NCI-H1417 (cell line): Measurements from ENCODE around the gene LMAN1L.

Experiments used
- DNase-seq, 3 experiments: peaks; one replicate each; lab custom pipeline; 2025; lab: John Stamatoyannopoulos, UW

LMAN1L gene

DNA sequence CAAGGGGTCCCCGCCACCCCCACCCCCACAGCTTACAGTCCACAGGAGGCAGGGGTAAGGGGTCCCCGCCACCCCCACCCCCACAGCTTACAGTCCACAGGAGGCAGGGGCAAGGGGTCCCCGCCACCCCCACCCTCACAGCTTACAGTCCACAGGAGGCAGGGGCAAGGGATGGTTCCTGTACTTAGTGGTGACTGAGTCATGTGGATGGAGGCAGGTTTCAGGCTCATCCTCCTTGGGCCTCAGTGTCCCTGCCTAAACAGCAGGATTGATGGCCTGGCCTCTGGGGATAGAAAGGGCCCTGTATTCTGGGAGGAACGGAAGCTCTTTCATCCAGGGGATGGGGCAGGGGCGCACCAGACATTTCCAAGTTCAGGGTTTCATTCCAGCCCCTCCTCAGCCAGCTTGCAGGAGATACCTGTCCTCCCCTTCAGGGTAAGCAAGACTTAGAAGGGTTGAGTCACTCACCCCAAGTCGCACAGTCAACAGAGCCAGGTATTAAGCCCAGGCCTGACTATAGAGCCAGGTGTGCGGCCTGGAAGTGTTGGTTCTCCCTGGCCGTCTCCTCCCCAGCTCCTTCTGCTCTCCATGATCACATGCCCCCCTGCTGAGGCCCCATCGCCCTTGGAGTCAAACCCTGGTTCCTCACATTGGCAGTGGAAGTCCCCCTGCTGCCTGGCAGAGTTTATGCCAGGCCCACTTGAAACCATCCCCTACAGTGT, 18.2 kb upstream of the LMAN1L start:
- no peak for DNase-seq

DNA sequence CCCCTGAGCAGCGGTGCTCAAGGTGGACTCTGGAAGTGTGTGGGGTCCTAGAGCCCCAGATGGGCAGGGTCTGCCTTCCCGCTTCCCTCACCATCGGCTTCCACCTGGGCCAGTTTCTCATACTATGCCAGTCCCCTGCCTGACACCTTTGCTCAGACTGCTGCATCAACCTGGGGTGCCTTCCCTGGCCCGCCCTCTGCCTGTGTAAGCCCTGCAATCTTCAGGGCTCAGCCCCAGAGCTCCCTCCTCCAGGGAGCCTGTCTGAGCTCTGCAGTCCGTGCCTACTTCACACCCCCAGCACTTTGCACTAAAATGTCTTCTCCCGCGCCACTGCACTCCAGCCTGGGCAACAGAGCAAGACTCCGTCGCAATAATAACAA, 17.7 kb upstream of the LMAN1L start:
- DNase-seq: no peak

DNA sequence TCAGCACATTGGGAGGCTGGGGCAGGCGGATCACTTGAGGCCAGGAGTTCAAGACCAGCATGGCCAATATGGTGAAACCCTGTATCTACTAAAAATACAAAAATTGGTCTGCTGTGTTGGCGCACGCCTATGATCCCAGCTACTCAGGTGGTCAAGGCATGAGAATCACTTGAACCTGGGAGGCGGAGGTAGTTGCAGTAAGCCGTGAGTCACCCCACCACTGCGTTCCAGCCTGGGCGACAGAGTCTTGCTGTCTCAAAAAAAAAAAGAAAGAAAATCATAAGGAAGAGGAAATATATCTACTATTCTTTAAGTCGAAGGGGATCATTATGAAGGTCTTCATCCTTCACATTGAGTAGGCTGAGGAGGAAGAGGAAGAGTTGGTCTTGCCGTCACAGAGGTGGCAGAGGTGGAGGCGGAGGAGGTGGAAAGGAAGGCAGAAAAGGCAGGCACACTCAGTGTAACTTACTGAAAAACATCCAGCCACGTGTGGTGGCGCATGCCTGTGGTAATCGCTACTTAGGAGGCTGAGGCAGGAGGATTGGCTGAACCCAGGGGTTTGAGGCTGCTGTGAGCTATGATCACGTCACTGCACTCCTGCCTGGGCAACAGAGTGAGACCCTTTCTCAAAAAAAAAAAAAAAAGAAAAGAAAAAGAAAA, 16.5 kb upstream of the LMAN1L start:
- no peak for DNase-seq

DNA sequence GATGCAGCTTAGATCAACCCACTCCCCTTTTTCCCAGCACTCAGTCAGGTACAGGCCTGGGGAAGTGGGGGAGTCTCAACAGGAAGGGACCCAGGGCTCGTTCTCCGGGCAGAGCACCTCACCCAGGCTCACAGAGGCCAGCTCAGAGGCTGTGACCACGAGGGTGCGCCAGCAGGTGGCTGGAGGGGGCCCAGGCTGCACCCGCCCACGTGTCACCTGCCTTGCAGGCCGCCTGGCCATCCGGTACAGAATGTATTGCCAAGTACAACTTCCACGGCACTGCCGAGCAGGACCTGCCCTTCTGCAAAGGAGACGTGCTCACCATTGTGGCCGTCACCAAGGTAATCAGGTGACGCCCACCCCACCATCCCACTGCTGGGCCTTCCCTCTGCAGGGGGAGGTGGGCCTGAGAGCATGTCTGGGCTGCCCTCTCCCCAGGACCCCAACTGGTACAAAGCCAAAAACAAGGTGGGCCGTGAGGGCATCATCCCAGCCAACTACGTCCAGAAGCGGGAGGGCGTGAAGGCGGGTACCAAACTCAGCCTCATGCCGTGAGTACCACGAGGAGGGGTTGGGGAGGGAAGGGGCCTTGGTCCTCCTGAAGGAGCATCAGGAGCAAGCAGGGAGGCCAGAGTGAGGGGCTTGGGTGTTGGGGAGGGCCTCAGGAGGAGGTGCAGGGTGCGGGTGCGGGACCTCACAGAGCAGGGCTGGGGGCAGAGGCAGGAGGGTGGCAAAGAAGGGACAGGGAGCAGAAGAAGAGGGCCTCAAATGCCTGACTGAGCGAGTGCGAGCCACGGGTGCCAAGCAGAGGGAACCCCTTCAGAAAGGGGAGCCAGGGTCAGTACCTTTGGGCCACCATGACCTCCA, 14.0 kb upstream of the LMAN1L start:
- no peak for DNase-seq

DNA sequence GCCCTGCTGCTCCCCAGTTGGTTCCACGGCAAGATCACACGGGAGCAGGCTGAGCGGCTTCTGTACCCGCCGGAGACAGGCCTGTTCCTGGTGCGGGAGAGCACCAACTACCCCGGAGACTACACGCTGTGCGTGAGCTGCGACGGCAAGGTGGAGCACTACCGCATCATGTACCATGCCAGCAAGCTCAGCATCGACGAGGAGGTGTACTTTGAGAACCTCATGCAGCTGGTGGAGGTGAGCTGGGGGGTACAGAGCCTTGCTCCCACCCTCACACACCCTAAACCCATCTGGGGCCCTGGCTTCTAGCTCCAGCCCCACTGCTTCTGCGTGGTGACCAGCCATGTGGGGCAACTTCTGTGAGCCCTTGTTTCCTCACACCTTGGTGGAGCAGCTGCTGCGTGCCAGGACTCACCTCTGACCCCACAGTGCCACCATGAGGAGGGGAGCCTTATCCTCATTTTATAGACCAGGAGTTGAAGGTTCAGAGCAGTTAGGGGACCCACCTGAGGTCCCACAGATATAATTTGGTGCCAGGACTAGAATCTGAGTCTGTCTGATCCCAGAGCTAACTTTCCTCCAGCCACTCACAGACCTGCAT, 13.3 kb upstream of the LMAN1L start:
- DNase-seq: no peak

DNA sequence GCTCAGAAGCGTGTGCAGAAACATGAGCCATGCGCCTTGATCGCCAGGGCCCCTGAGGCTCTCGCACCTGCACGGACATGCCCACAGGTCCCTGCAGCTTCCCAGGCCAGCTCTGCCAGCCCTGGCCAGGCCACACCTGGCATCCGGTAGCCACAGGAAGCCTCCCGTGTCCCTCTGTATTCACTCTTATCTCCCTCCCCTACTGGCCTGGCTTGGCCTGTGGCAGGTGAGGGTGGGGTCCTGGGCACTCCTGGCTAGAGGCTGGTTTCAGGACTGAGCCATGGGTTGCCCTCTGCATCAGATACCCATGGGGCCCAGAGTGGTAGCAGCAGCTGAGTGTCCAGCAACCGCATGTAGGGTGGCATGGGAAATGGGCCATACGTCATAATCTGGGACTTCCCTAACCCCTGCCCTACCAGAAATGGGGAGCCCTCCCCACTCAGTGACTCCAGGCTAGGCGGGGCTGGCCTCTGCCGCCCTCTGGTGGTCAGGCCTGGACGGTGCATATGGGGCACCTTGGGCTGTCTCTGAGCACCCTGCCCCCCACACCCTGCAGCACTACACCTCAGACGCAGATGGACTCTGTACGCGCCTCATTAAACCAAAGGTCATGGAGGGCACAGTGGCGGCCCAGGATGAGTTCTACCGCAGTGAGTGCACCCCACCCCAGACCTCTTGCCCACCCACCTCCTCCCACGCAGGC, 12.6 kb upstream of the LMAN1L start:
- peak; percentile 16 to 81 (median 78) for DNase-seq

DNA sequence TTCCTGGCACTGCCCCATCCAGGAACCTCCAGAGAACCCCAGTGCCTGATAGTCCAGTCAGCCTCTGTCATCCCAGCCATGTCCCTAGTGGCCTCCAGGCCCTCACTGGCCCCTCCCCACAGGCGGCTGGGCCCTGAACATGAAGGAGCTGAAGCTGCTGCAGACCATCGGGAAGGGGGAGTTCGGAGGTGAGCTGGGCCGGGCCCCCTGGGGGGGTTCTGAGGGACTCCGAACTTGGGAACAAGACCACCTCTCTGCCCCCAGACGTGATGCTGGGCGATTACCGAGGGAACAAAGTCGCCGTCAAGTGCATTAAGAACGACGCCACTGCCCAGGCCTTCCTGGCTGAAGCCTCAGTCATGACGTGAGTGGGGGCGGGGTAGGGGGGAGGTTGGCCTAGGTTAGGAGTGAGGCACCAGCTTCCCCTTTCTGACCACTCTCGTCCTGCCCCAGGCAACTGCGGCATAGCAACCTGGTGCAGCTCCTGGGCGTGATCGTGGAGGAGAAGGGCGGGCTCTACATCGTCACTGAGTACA, 12.0 kb upstream of the LMAN1L start:
- DNase-seq: no peak

DNA sequence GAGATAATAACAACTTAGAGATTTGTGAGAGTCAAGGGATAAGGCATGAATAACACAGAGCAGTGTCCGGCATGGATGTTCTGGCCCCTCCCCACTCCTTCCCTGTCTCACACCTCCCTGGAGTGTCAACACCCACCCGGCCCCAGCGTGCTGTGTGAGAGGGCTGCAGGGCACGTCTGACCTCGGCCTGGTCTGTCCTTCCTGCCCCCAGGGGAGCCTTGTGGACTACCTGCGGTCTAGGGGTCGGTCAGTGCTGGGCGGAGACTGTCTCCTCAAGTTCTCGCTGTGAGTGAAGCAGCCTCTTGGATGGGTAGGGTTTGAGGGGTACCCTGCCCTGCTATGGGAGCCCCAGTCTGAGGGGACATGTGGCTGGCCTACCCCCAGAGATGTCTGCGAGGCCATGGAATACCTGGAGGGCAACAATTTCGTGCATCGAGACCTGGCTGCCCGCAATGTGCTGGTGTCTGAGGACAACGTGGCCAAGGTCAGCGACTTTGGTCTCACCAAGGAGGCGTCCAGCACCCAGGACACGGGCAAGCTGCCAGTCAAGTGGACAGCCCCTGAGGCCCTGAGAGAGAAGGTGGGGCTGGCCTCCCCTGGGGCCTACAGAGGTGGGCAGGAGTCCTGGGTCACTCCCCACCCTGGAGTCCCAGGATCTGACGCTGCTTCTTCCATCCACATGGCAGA, 11.2 kb upstream of the LMAN1L start:
- DNase-seq: no peak

DNA sequence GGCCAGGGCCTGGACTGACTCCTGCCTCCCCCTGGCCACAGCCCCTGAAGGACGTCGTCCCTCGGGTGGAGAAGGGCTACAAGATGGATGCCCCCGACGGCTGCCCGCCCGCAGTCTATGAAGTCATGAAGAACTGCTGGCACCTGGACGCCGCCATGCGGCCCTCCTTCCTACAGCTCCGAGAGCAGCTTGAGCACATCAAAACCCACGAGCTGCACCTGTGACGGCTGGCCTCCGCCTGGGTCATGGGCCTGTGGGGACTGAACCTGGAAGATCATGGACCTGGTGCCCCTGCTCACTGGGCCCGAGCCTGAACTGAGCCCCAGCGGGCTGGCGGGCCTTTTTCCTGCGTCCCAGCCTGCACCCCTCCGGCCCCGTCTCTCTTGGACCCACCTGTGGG, 10.3 kb upstream of the LMAN1L start:
- DNase-seq: no peak

DNA sequence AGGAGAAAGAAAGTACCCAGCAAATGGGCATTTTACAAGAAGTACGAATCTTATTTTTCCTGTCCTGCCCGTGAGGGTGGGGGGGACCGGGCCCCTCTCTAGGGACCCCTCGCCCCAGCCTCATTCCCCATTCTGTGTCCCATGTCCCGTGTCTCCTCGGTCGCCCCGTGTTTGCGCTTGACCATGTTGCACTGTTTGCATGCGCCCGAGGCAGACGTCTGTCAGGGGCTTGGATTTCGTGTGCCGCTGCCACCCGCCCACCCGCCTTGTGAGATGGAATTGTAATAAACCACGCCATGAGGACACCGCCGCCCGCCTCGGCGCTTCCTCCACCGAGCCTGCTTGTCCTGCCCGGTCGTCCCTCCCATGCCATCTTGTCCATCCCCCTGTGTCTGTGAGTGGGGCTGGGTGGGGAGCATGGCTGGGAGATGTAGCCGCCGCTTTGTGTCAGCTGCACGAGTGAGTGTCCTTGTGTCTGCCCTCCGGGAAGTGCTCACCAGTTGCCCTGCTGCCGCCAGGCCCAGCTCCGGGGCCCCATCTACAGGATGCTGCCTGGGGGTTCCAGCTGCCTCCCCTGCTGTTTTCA, 9.7 kb upstream of the LMAN1L start:
- DNase-seq: no peak

DNA sequence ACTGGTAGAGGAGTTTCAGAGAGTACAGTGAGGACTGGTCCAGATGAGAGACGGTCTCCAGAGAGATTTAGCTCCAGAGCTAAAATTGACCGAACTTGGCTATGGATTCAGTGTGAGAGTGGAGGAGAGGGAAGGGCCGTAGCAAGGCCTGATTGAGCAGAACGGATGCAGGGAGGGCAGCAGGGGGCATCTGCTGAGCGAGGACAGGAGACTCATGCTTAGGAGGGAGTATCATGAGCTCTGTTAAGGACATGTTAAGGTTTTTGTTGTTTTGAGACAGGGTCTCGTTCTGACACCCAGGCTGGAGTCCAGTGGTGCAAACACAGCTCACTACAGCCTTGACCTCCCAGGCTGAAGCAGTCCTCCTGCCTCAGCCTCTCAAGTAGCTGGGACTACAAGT, 7.7 kb upstream of the LMAN1L start:
- DNase-seq: no peak

DNA sequence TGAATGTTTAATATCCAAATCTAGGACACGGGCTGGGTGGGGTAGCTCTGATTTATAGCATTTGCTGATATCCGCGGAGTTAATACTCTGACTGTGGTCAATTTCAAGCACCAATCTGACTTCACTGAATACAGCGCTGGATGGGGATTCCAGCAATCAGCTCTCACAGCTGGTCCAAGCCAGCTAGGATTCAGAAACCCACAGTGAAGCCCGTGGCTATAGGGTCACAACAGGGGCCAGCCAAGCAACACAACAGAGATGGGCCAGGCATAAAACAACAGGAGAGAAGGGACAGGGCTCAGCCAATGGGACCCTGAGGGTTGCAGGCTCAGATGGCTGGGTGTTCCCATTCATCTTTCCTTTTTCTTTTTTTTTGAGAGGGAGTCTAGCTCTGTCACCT, 5.4 kb upstream of the LMAN1L start:
- no peak for DNase-seq

DNA sequence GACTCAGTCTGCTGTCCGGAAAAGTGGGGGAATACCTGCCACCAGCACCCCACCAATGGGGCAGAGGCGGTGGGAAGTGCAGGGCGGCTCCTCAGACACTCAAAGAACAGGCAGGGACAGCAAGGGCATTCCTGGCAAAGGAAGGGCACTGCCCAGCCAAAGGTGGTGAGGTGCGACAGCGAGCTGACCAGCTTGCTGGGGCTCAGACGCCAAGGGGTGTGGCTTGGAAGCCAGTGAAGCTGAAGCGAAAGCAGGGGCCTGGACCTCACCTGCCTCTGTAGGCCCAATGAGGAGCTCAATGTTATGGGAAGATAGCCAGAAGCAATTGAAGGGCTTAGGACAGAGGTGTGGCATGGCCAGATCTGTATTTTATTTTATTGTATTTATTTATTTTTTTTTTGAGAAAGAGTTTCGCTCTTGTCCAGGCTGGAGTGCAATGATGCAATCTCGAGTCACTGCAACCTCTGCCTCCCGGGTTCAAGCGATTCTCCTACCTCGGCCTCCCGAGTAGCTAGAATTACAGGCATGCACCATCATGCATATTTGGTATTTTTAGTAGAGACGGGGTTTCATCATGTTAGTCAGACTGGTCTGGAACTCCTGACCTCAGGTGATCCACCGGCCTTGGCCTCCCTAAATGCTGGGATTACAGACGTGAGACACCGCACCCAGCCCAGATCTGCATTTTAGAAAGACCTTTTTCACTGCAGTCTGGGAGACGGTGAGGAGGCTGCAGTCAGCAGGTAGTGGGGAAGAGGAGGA, 4.4 kb upstream of the LMAN1L start:
- DNase-seq: no peak

DNA sequence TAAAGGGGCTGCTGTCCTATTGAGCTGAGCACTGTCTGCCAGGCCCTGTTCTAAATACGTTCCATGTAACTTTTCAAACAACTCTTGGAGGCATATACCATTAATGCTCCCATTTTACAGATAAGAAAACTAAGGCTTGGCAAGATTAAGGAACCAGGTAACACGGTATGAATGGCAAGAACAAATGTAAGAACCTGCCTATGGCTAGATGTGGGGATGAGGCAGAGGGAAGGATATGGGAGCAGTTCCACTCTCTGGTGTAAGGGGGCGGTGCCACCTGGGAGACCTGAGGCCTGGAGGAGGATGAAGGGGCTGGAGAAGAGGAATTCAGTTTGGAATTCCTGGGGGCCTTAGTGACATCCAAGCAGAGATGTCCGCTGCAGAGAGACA, 3.8 kb upstream of the LMAN1L start:
- DNase-seq: no peak

DNA sequence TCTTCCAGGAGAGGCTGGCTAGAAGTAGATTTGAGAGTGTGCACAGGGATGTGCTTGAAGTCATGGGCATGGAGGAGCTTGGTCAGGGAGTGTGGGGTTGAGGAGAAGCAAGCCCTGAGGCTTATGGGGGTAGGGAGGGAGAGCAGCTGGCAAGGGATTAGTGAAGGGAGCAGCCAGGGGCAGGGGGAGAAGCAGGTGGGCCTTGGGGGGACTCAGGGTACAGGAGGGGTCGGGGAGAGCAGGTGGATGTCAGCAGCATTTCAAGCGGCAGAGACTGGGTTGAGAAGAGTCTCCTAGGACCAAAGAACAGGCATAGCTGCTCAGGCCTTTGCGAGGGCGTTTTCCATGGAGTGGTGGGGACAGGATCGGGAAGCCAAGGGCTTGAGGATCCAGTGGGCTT, 3.4 kb upstream of the LMAN1L start:
- no peak for DNase-seq

DNA sequence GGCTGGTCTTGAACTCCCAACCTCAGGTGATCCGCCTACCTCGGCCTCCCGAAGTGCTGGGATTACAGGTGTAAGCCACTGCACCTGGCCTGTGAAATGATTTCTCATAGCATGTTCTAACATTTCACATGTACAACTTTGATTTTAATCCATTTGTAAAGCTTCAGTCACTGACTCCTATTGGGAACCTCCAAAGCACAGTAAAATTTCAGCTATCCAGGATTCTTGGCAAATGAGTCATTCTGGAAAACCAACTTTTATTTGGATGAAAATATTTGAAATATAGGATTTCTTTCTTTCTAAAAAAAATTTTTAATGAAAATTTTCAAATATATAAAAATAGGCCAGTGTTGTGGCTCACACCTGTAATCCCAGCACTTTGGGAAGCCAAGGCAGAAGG, 2.7 kb upstream of the LMAN1L start:
- DNase-seq: no peak

DNA sequence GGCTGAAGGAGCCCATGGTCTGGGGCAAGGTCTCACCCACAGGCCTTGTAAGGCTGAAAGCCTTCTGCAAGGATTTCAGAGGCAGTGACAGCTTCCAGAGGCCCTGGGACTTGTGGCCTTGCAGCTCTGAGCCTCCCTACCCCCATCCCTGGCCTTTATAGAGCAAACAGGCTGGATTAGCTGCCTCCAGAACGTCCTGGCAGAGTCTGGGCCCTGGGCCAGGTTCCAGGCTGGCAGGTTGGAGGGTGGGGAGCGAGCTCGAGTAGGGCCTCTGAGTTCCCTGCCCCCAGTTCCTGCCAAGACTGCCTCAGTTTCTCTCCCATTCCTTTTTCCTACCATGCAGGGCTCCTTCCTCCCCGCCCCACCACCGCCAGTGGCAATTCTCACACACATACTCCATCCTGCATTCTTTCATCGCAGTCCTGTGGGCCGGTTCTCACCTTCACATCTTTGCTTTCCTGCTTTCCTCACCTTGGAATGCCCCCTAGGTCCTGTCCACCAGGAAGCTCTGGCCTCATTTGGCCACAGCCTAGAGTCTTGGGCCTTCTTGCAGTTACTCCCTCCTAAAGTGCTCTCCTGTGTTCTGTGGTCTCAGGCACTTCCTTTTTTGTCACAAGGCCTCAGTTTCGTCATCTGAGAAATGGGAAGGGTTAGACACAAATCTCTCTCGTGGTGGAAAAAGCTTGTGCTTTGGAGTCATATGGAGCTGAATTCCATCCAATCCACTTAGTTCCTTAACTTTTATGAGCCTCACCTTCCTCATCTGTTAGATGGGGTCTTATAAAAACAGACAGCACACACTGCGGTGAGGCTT, 2.7 kb downstream of the LMAN1L start:
- DNase-seq: no peak

DNA sequence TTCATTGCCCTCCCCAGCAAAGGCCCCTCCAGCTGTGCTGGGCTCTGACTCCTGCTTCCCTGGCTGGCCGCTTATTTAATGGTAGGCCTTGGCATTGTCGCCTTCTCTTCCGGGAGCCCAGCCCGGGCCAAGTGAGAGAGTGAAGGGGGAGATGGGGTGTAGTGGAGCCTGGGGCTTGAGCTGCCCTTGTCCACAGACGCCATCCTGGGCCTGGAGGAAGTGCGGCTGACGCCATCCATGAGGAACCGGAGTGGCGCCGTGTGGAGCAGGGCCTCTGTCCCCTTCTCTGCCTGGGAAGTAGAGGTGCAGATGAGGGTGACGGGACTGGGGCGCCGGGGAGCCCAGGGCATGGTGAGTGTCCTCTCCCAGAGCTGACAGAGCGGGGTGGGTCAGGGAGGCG, 3.3 kb downstream of the LMAN1L start:
- DNase-seq: no peak
